ENCODE measurements around the gene EEIG2. TPM values are rescaled to one million over a fixed set of nuclear protein-coding genes. Genes with fewer than 3 reads are reported as not detected.

The EEIG2 gene
- total RNA-seq, 2 experiments from 2014 or later: 11.6 to 12.2 TPM

GRCh38 chr1:108568589-108568988 is 8.7 kb downstream of the EEIG2 start:
- TF ChIP-seq CTCF (IDR thresholded peaks at IDR 0.05): no peak
- ATAC-seq (ENCODE audit: poor library complexity) (no peak), DNase-seq (no peak)
- Mint-ChIP-seq H3K36me3 (ENCODE audit: low read depth) (no peaks in the 10 kb centered on the region), H3K27ac (no peak overlapping the region), H3K4me1 (ENCODE audit: low read depth) (peaks cover 14% of the 10 kb centered on the region), H3K27me3 (no peaks in the 10 kb centered on the region), H3K4me3 (no peak overlapping the region), H3K9me3 (no peaks in the 10 kb centered on the region)
- Histone ChIP-seq H3K27ac (ENCODE audit: low read depth in 1 of 2, low read length in 2 of 2) (no peak overlapping the region), H3K4me3 (ENCODE audit: low read length) (no peak overlapping the region), H3K27me3 (ENCODE audit: control insufficient read depth in 1 of 2, insufficient read depth in 2 of 2, low read length in 2 of 2) (no peaks in the 10 kb centered on the region), H3K9me3 (ENCODE audit: control insufficient read depth in 1 of 2, insufficient read depth in 1 of 2, low read length in 2 of 2) (no peaks in the 10 kb centered on the region), H3K36me3 (ENCODE audit: insufficient read depth, low read length) (no peaks in the 10 kb centered on the region), H3K4me1 (ENCODE audit: insufficient read depth, low read length) (peaks cover 5% of the 10 kb centered on the region)
- intact Hi-C loops (cut with DNase I, micrococcal nuclease): no loop called here
- ChIA-PET CTCF (no interaction called here), POLR2A (no interaction called here)

- no peak for DNase-seq
- H3K36me3 Mint-ChIP-seq (ENCODE audit: low read depth): no peaks in the 10 kb centered on the region
- Histone ChIP-seq H3K4me3 (ENCODE audit: low read length) (no peak overlapping the region), H3K4me1 (ENCODE audit: insufficient read depth, low read length) (peaks cover 5% of the 10 kb centered on the region), H3K36me3 (ENCODE audit: insufficient read depth, low read length) (no peaks in the 10 kb centered on the region), H3K27ac (ENCODE audit: low read depth in 1 of 2, low read length in 2 of 2) (no peak overlapping the region), H3K9me3 (ENCODE audit: control insufficient read depth in 1 of 2, insufficient read depth in 1 of 2, low read length in 2 of 2) (no peaks in the 10 kb centered on the region), H3K27me3 (ENCODE audit: control insufficient read depth in 1 of 2, insufficient read depth in 2 of 2, low read length in 2 of 2) (no peaks in the 10 kb centered on the region)
- H3K9me3 Mint-ChIP-seq: no peaks in the 10 kb centered on the region
- H3K27ac Mint-ChIP-seq: no peak overlapping the region
- no peak overlapping the region for H3K4me3 Mint-ChIP-seq
- H3K27me3 Mint-ChIP-seq: no peaks in the 10 kb centered on the region
- ChIA-PET CTCF (interaction anchor here (1.0 to 2.5 kb wide), 4 partner anchors 9 to 57 kb away, joined by 4 to 28 read pairs (median 7); partner anchors contain the start of gene EEIG2), POLR2A (interaction anchor here (0.8 to 1.1 kb wide), 2 partner anchors 9 to 74 kb away, joined by 3 read pairs; no protein-coding TSS in a partner anchor)
- TF ChIP-seq CTCF (IDR thresholded peaks at IDR 0.05): no peak
- intact Hi-C loops (cut with DNase I, micrococcal nuclease): no loop called here
- peaks cover 8% of the 10 kb centered on the region for H3K4me1 Mint-ChIP-seq (ENCODE audit: low read depth)
- ATAC-seq (ENCODE audit: poor library complexity): no peak
Observed at GRCh38 chr1:108569097-108569728, 9.3 kb downstream of the EEIG2 start.

- intact Hi-C loops (cut with DNase I, micrococcal nuclease): no loop called here
Observed at GRCh38 chr1:108570128-108570527, 10.2 kb downstream of the EEIG2 start.

More at GRCh38 chr1:108570128-108570527, 10.2 kb downstream of the EEIG2 start:
- DNase-seq (peak in 4 of 14 experiments; percentile 31 to 69 (median 58)), ATAC-seq (ENCODE audit: poor library complexity) (peak; percentile 96)
- Mint-ChIP-seq H3K36me3 (ENCODE audit: low read depth) (no peaks in the 10 kb centered on the region), H3K4me3 (no peak overlapping the region), H3K27ac (no peak overlapping the region), H3K4me1 (ENCODE audit: low read depth) (peaks cover 5% of the 10 kb centered on the region), H3K9me3 (no peaks in the 10 kb centered on the region), H3K27me3 (no peaks in the 10 kb centered on the region)
- H3K36me3 ChIP-seq (ENCODE audit: insufficient read depth, low read length): no peaks in the 10 kb centered on the region
- TF ChIP-seq CTCF (IDR thresholded peaks at IDR 0.05): peak; percentile 43
- H3K4me1 ChIP-seq (ENCODE audit: insufficient read depth, low read length): peaks cover 5% of the 10 kb centered on the region
- H3K27ac ChIP-seq (ENCODE audit: low read depth in 1 of 2, low read length in 2 of 2): no peak overlapping the region
- ChIA-PET CTCF (interaction anchor here (1.0 to 2.5 kb wide), 5 partner anchors 9 to 73 kb away, joined by 4 to 28 read pairs (median 6); partner anchors contain the start of gene EEIG2), POLR2A (interaction anchor here (0.8 to 1.6 kb wide), 3 partner anchors 10 to 91 kb away, joined by 3 read pairs; partner anchors contain the start of gene HENMT1)
- H3K4me3 ChIP-seq (ENCODE audit: low read length): no peak overlapping the region
- no peaks in the 10 kb centered on the region for H3K27me3 ChIP-seq (ENCODE audit: control insufficient read depth in 1 of 2, insufficient read depth in 2 of 2, low read length in 2 of 2)
- no peaks in the 10 kb centered on the region for H3K9me3 ChIP-seq (ENCODE audit: control insufficient read depth in 1 of 2, insufficient read depth in 1 of 2, low read length in 2 of 2)

Data from CD4-positive, alpha-beta T cell (primary cell).